GM10266 (cell line): ENCODE data around the gene DLG2.
"Not testable (repeated sequence)": the region's sequence is repeated elsewhere in the genome, so short reads cannot be mapped to it uniquely, and the experiment has no call there.

Source experiments
- DNase-seq: peaks from one replicate; pipeline ENCODE4 v3.0.0; 2012; ENCODE audit errors: extremely low spot score
- TF ChIP-seq, protein P1 (sequence below): IDR thresholded peaks from 2 replicates; pipeline ENCODE4 v1.5.1; 2012; ENCODE audit warnings: mild to moderate bottlenecking, low read depth; ENCODE audit not compliant: control insufficient read depth, insufficient read depth; ENCODE audit errors: missing control alignments

The DLG2 gene

DNA sequence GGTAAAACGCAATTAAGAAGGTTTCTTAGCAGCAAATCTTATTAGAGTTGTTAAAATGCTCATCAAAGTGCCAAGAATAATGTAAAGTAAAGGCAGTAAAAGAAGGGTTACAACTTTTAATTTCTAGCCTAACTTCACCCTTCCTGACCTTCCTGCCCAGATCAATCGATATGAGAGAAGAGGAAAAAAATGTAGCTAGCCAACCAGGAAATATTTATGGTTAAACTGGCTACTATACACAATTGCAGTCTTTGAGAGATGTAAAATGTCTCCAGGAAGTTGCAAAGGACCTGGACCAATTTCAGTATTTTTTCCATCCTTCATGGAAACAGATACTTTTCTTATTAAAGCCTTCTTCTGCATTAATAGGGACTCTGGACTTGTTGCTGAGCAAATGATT lies 2199.2 kb downstream of the DLG2 start:
- DNase-seq = no peak
- TF ChIP-seq, protein P1, sequence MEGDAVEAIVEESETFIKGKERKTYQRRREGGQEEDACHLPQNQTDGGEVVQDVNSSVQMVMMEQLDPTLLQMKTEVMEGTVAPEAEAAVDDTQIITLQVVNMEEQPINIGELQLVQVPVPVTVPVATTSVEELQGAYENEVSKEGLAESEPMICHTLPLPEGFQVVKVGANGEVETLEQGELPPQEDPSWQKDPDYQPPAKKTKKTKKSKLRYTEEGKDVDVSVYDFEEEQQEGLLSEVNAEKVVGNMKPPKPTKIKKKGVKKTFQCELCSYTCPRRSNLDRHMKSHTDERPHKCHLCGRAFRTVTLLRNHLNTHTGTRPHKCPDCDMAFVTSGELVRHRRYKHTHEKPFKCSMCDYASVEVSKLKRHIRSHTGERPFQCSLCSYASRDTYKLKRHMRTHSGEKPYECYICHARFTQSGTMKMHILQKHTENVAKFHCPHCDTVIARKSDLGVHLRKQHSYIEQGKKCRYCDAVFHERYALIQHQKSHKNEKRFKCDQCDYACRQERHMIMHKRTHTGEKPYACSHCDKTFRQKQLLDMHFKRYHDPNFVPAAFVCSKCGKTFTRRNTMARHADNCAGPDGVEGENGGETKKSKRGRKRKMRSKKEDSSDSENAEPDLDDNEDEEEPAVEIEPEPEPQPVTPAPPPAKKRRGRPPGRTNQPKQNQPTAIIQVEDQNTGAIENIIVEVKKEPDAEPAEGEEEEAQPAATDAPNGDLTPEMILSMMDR = no peak

DNA sequence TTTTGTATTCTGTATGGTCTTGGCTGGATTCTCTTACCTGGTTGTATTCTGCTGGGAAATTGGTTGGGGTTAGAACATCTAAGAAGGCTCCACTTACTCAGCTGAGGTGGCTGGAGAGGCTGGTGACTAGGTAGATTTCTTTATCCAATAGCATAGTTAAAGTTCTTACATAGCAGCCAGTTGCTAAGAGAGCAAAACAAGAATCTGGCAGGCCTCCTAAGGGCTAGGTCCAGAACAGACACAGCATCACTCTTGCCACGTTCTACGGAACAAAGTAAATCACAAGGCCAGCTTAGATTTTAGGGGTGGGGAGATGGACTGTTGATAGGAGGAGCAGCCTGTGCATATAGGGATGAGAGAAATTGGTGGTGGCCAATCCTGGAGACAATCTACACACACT lies 2199.6 kb downstream of the DLG2 start:
- TF ChIP-seq, protein P1 = no peak
- DNase-seq = no peak

DNA sequence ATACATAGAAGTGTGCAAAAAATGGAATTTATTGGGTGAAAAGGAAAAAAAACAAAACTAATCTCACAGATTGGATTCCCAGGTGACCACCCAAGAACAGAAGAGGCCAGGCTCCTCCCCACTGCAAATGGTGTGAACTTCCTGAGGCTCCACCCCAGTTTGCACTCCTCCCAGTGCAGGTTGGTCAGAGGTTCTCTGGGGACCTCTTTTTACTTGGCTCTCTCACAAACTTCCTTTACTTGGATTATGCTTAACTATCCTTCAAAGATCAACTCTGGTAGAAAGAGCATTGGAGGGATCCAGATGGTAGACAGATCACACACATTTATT lies 2202.0 kb downstream of the DLG2 start:
- no peak for DNase-seq
- TF ChIP-seq, protein P1 = no peak

DNA sequence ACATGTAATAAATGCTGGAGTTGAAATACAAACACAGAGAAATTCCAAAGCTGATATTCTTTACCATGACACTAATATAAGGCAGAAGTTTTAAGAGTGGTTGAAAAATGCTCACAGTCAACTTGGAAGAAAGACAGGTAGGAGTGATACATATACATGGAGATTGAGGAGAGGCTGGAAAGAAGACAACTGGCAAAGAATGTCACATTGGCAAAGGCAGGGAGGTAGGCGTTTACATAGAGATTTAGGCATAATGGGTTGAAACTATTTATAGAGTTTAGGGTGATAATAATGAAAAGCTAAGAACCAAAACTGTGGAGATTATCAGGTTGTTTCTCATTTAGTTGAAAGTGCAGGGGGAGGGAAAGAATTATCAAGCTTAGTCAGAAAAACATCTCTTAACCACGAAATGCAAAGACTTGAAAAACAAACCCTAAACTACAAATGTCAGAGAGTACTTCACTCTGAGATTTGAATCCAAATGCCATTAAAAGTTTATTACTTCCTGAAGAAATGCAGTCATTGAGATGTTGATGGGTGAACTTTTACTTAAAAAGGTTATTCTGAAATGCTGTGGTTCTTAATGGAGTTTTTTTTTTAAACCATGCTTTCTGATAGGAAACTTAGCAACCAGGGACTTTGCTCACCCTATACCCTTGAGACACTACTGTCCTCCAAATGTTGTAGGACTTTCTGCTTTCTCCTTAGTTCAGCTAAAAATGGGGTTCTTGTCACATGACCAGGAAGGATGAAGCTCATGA lies 2202.6 kb downstream of the DLG2 start:
- TF ChIP-seq, protein P1 = no peak
- no peak for DNase-seq

DNA sequence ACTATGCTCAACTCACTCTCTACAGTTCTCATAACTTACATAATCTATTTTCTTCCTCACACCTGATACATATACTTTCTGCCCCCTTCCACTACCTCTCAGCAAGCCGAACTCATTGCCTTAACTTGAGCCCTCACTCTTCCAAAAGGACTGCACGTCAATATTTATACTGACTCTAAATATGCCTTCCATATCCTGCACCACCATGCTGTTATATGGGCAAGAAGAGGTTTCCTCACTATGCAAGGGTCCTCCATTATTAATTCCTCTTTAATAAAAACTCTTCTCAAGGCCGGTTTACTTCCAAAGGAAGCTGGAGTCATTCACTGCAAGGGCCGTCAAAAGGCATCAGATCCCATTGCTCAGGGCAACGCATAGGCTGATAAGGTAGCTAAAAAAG lies 2204.5 kb downstream of the DLG2 start:
- not testable (repeated sequence) for DNase-seq

DNA sequence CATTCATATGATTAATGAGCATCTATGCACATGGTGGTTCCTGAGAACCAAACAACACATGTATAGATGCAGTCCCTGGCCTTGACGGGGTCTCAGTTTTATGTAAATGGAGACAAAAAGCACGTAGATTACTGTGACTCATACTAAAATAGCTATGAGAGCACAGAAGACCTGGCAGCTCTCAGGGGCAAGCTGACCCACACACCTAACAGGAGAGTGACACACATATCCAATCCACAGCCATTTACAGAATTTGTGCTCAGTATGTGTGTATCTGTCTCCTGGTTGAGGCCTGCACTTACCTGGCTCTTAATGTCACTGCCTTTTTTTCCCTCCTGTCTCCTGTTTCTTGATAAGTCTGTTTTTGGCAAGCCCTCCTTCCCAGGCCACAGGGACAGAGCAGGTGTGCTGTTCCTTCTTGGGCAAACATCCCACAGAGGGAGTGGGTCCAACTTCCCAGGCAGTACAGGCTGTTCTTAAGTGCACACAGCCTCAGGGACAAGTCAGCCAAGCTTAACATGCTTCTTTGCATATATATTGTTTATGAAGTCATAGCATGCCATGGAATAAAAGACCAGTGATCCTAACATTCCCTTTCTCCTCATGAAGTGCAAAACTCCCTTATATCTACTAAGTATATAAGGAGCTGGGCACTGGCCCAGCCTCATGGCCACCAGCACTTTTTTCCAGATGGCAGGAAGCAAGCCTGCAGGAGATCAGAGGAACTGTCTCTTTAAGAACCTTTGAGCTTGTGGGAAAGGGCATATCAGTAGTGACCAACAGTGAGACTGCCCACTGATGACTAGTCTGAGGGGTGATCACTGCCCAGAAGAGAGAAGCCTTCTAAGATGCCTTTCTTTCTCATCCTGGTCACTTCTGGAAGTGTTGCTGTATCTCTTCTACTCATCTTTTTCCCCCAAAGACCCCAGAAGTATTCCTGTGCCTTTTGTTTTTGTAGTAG lies 2216.3 kb downstream of the DLG2 start:
- TF ChIP-seq, protein P1 = no peak
- DNase-seq = no peak

DNA sequence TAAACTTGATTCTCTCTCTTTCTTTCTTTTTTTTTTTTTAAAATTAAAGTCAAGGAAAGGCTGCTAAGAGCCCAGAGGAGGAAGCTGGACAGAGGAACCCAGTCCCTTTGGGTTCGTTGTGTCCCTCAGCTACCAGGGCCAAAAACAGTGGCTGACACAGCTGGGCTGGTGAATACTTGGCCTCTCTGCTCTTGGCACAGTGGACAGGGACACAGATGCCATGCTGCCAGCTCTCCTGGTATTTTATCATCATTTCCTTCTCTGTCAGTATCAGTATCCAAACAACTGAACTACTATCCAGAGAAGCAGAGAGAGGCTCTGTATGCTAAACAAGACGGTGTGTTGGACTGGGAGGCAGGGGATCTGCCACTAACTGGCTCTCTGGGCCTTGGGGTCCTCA lies 2217.3 kb downstream of the DLG2 start:
- TF ChIP-seq, protein P1 = no peak
- no peak for DNase-seq

DNA sequence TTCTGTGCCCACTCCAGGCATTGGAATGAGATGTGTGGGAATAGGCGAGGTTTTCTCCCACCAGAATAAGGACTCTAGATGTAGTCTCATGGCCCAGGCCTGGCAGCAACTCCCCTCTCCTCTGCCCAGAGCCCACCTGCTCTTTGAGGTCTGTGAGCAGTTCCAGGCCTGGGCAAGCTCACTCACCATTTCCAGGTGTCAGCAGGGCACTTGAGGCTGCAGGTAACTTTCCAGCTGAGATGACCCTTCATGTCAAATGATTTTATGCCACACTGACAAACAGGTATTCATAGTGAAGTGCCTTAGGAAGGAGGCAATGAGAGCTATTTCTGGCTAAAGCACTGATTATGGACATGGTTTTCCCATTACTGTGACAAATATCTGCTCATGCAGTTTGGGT lies 2217.7 kb downstream of the DLG2 start:
- no peak for DNase-seq
- TF ChIP-seq, protein P1 = no peak
